HG03196 (cell line): Measurements from ENCODE around the gene SLITRK1.

Source experiments
- ATAC-seq: cut with Tn5 transposase; IDR thresholded peaks from one replicate; pipeline ENCODE4 v1.9.1; 2021; ENCODE audit not compliant: unreplicated experiment

Gene SLITRK1

GRCh38 chr13:83881917-83882605 is at the start of gene SLITRK1:
Gene SLITRK1 (minus strand): TSS chr13:83882474. CDS start chr13:83881507, 967 bp downstream.
- no peak for ATAC-seq

GRCh38 chr13:83929157-83929556 is 46.9 kb upstream of the SLITRK1 start:
- ATAC-seq: no peak

- no peak for ATAC-seq
These were observed 37.5 kb upstream of the SLITRK1 start for GRCh38 chr13:83919775-83920174.

- ATAC-seq: no peak
These were observed 32.1 kb upstream of the SLITRK1 start for GRCh38 chr13:83914368-83914767.

- no peak for ATAC-seq
These were observed 25.1 kb upstream of the SLITRK1 start for GRCh38 chr13:83907196-83907989.

- ATAC-seq: no peak
These were observed 24.1 kb upstream of the SLITRK1 start for GRCh38 chr13:83906240-83906820.

- no peak for ATAC-seq
These were observed 23.4 kb upstream of the SLITRK1 start for GRCh38 chr13:83905641-83906040.

GRCh38 chr13:83895994-83896580 is 13.8 kb upstream of the SLITRK1 start:
- no peak for ATAC-seq

- no peak for ATAC-seq
These were observed 8.1 kb upstream of the SLITRK1 start for GRCh38 chr13:83890358-83890757.

GRCh38 chr13:83884141-83884540 is 1.9 kb upstream of the SLITRK1 start:
- ATAC-seq: no peak

- ATAC-seq: no peak
These were observed 818 bp upstream of the SLITRK1 start for GRCh38 chr13:83883061-83883523.

GRCh38 chr13:83882606-83882959 is 309 bp upstream of the SLITRK1 start:
- no peak for ATAC-seq

- no peak for ATAC-seq
These were observed 1.1 kb downstream of the SLITRK1 start for GRCh38 chr13:83881140-83881684.

- no peak for ATAC-seq
These were observed 1.8 kb downstream of the SLITRK1 start for GRCh38 chr13:83880275-83881139.

- ATAC-seq: no peak
These were observed 2.7 kb downstream of the SLITRK1 start for GRCh38 chr13:83879431-83880171.

GRCh38 chr13:83878691-83879430 is 3.4 kb downstream of the SLITRK1 start:
- no peak for ATAC-seq

- no peak for ATAC-seq
These were observed 4.5 kb downstream of the SLITRK1 start for GRCh38 chr13:83877651-83878355.

- ATAC-seq: peak; percentile 96
These were observed 5.7 kb downstream of the SLITRK1 start for GRCh38 chr13:83876546-83876945.
